Measurements from ENCODE around the gene SLC25A10. TPM values are rescaled to one million over a fixed set of nuclear protein-coding genes. Genes with fewer than 3 reads are reported as not detected.

SLC25A10 gene
- total and polyA plus RNA-seq, 5 donors, result 5.9 to 18.6 (median 9.8) TPM

GRCh38 chr17:81687770-81688541 lies 24.1 kb upstream of the SLC25A10 start:
- WGBS, result 92% methylated on average over 41 of the region's 41 CpGs
- intact Hi-C loops (cut with DNase I), result no loop called here
- no peak for DNase-seq

GRCh38 chr17:81688616-81689015 lies 23.5 kb upstream of the SLC25A10 start:
- no peak for ATAC-seq
- H3K9me3 ChIP-seq (ENCODE audit: control insufficient read depth, low read length), result no peaks in the 10 kb centered on the region
- H3K27me3 ChIP-seq (ENCODE audit: control insufficient read depth, insufficient read depth), result no peaks in the 10 kb centered on the region
- peaks cover 6% of the 10 kb centered on the region for H3K4me1 ChIP-seq (ENCODE audit: control insufficient read depth, insufficient read depth, low read length)
- H3K4me3 ChIP-seq (ENCODE audit: low read length), result no peak overlapping the region
- no peak overlapping the region for H3K27ac ChIP-seq (ENCODE audit: low read length)
- intact Hi-C loops (cut with DNase I), result no loop called here
- WGBS, result 90% methylated on average over 14 of the region's 14 CpGs
- no peak for DNase-seq

More at GRCh38 chr17:81687770-81688541, 24.1 kb upstream of the SLC25A10 start:
- no peaks in the 10 kb centered on the region for H3K9me3 ChIP-seq (ENCODE audit: control insufficient read depth, low read length)
- no peak overlapping the region for H3K27ac ChIP-seq (ENCODE audit: low read length)
- no peaks in the 10 kb centered on the region for H3K27me3 ChIP-seq (ENCODE audit: control insufficient read depth, insufficient read depth)
- no peak for ATAC-seq
- H3K4me1 ChIP-seq (ENCODE audit: control insufficient read depth, insufficient read depth, low read length), result peaks cover 6% of the 10 kb centered on the region
- H3K4me3 ChIP-seq (ENCODE audit: low read length), result no peak overlapping the region

- WGBS, result 85% methylated on average over 18 of the region's 18 CpGs
- Histone ChIP-seq H3K4me1 (ENCODE audit: control insufficient read depth, insufficient read depth, low read length) (peaks cover 3% of the 10 kb centered on the region), H3K27ac (ENCODE audit: low read length) (no peak overlapping the region), H3K4me3 (ENCODE audit: low read length) (no peak overlapping the region), H3K27me3 (ENCODE audit: control insufficient read depth, insufficient read depth) (no peaks in the 10 kb centered on the region), H3K9me3 (ENCODE audit: control insufficient read depth, low read length) (no peaks in the 10 kb centered on the region)
- DNase-seq (no peak), ATAC-seq (no peak)
- intact Hi-C loops (cut with DNase I), result no loop called here
Observed at GRCh38 chr17:81690066-81690465, 22.0 kb upstream of the SLC25A10 start.

GRCh38 chr17:81690549-81690948 lies 21.5 kb upstream of the SLC25A10 start:
- DNase-seq, result no peak
- no peak for ATAC-seq
- WGBS, result 85% methylated on average over 17 of the region's 17 CpGs
- H3K9me3 ChIP-seq (ENCODE audit: control insufficient read depth, low read length), result no peaks in the 10 kb centered on the region
- H3K4me1 ChIP-seq (ENCODE audit: control insufficient read depth, insufficient read depth, low read length), result no peaks in the 10 kb centered on the region
- no peaks in the 10 kb centered on the region for H3K27me3 ChIP-seq (ENCODE audit: control insufficient read depth, insufficient read depth)
- intact Hi-C loops (cut with DNase I), result no loop called here
- no peak overlapping the region for H3K27ac ChIP-seq (ENCODE audit: low read length)
- H3K4me3 ChIP-seq (ENCODE audit: low read length), result no peak overlapping the region

GRCh38 chr17:81691196-81691595 lies 20.9 kb upstream of the SLC25A10 start:
- Histone ChIP-seq H3K4me3 (ENCODE audit: low read length) (no peak overlapping the region), H3K9me3 (ENCODE audit: control insufficient read depth, low read length) (no peaks in the 10 kb centered on the region), H3K27me3 (ENCODE audit: control insufficient read depth, insufficient read depth) (no peaks in the 10 kb centered on the region), H3K27ac (ENCODE audit: low read length) (no peak overlapping the region), H3K4me1 (ENCODE audit: control insufficient read depth, insufficient read depth, low read length) (no peaks in the 10 kb centered on the region)
- DNase-seq (no peak), ATAC-seq (no peak)
- intact Hi-C loops (cut with DNase I), result no loop called here
- WGBS, result 92% methylated on average over 18 of the region's 18 CpGs

- Histone ChIP-seq H3K4me3 (ENCODE audit: low read length) (no peak overlapping the region), H3K9me3 (ENCODE audit: control insufficient read depth, low read length) (no peaks in the 10 kb centered on the region), H3K27me3 (ENCODE audit: control insufficient read depth, insufficient read depth) (no peaks in the 10 kb centered on the region), H3K27ac (ENCODE audit: low read length) (no peak overlapping the region), H3K4me1 (ENCODE audit: control insufficient read depth, insufficient read depth, low read length) (no peaks in the 10 kb centered on the region)
- WGBS, result 97% methylated on average over 20 of the region's 20 CpGs
- ATAC-seq (no peak), DNase-seq (no peak)
- intact Hi-C loops (cut with DNase I), result no loop called here
Observed at GRCh38 chr17:81691608-81692007, 20.5 kb upstream of the SLC25A10 start.

- H3K27me3 ChIP-seq (ENCODE audit: control insufficient read depth, insufficient read depth), result no peaks in the 10 kb centered on the region
- ATAC-seq (no peak), DNase-seq (no peak)
- H3K9me3 ChIP-seq (ENCODE audit: control insufficient read depth, low read length), result no peaks in the 10 kb centered on the region
- no peak overlapping the region for H3K4me3 ChIP-seq (ENCODE audit: low read length)
- H3K4me1 ChIP-seq (ENCODE audit: control insufficient read depth, insufficient read depth, low read length), result peaks cover 2% of the 10 kb centered on the region
- intact Hi-C loops (cut with DNase I), result no loop called here
- WGBS, result 85% methylated on average over 35 of the region's 35 CpGs
- no peak overlapping the region for H3K27ac ChIP-seq (ENCODE audit: low read length)
Observed at GRCh38 chr17:81693509-81694210, 18.4 kb upstream of the SLC25A10 start.

- Histone ChIP-seq H3K4me1 (ENCODE audit: control insufficient read depth, insufficient read depth, low read length) (peaks cover 2% of the 10 kb centered on the region), H3K27ac (ENCODE audit: low read length) (no peak overlapping the region), H3K27me3 (ENCODE audit: control insufficient read depth, insufficient read depth) (no peaks in the 10 kb centered on the region), H3K4me3 (ENCODE audit: low read length) (no peak overlapping the region), H3K9me3 (ENCODE audit: control insufficient read depth, low read length) (no peaks in the 10 kb centered on the region)
- DNase-seq (no peak), ATAC-seq (no peak)
- intact Hi-C loops (cut with DNase I), result no loop called here
- WGBS, result 94% methylated on average over 19 of the region's 19 CpGs
Observed at GRCh38 chr17:81694810-81695209, 17.3 kb upstream of the SLC25A10 start.

- Histone ChIP-seq H3K27me3 (ENCODE audit: control insufficient read depth, insufficient read depth) (no peaks in the 10 kb centered on the region), H3K4me3 (ENCODE audit: low read length) (no peak overlapping the region), H3K4me1 (ENCODE audit: control insufficient read depth, insufficient read depth, low read length) (peaks cover 2% of the 10 kb centered on the region), H3K9me3 (ENCODE audit: control insufficient read depth, low read length) (no peaks in the 10 kb centered on the region), H3K27ac (ENCODE audit: low read length) (no peak overlapping the region)
- 80% methylated on average over 6 of the region's 6 CpGs for WGBS
- intact Hi-C loops (cut with DNase I), result no loop called here
- ATAC-seq, result no peak
- no peak for DNase-seq
Observed at GRCh38 chr17:81695211-81695610, 16.9 kb upstream of the SLC25A10 start.

GRCh38 chr17:81695801-81696200 lies 16.3 kb upstream of the SLC25A10 start:
- no peaks in the 10 kb centered on the region for H3K9me3 ChIP-seq (ENCODE audit: control insufficient read depth, low read length)
- no peak overlapping the region for H3K4me3 ChIP-seq (ENCODE audit: low read length)
- H3K27me3 ChIP-seq (ENCODE audit: control insufficient read depth, insufficient read depth), result no peaks in the 10 kb centered on the region
- H3K4me1 ChIP-seq (ENCODE audit: control insufficient read depth, insufficient read depth, low read length), result peaks cover 2% of the 10 kb centered on the region
- intact Hi-C loops (cut with DNase I), result no loop called here
- ATAC-seq (peak in 1 of 2 donors; percentile 3), DNase-seq (no peak)
- whole genome bisulfite sequencing, result 91% methylated on average over 22 of the region's 22 CpGs
- no peak overlapping the region for H3K27ac ChIP-seq (ENCODE audit: low read length)

GRCh38 chr17:81696218-81696941 lies 15.7 kb upstream of the SLC25A10 start:
- intact Hi-C loops (cut with DNase I), result no loop called here
- 88% methylated on average over 40 of the region's 40 CpGs for WGBS
- ATAC-seq, result peak in 1 of 2 donors; percentile 5

More at GRCh38 chr17:81696218-81696941, 15.7 kb upstream of the SLC25A10 start:
- DNase-seq, result no peak
- Histone ChIP-seq H3K27me3 (ENCODE audit: control insufficient read depth, insufficient read depth) (no peaks in the 10 kb centered on the region), H3K9me3 (ENCODE audit: control insufficient read depth, low read length) (no peaks in the 10 kb centered on the region), H3K27ac (ENCODE audit: low read length) (no peak overlapping the region), H3K4me3 (ENCODE audit: low read length) (no peak overlapping the region), H3K4me1 (ENCODE audit: control insufficient read depth, insufficient read depth, low read length) (peaks cover 2% of the 10 kb centered on the region)

Measured in right cardiac atrium (tissue), 5 donors.